GM10266 (cell line): Measurements from ENCODE around the gene METTL25B.

ENCODE experiments used
- DNase-seq: peaks from one replicate; pipeline ENCODE4 v3.0.0; 2012; ENCODE audit errors: extremely low spot score
- TF ChIP-seq, protein P1 (sequence below): IDR thresholded peaks from 2 replicates; pipeline ENCODE4 v1.5.1; 2012; ENCODE audit warnings: mild to moderate bottlenecking, low read depth; ENCODE audit not compliant: control insufficient read depth, insufficient read depth; ENCODE audit errors: missing control alignments

The METTL25B gene

DNA sequence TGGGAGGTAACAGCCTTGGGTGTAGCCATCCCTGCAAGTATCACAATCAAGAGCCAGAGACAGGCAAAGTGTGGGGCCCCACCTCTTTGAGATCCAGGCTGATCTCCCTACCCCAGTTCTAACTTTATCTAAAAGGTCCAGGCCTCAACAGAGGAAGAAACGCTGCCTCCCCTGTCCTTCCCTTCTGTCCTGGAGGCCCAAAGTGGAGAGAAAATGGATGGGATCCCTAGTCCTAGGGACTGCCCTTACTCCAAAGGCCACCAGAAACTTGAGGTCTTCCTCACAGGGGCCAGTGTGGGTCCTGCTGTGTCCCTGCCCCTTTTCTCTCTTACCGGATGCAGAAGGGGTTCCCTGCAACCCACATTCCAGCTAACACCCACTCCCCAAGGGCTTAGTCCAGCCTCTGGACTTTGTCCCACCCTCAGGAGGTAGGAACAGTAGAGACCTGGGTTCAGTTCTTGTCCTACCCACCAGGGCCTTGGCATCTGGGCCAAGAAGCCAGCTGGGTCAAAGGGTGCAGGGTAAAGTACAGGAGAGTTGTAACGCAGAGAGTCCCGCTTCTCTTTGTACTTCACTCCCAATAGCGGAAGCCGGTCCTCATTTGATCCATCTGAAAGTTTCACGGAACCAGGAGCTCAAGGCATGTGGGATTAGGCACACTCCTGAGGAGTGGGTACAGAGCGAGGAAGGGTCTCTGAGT lies 21.3 kb downstream of the METTL25B start:
- no peak for DNase-seq
- TF ChIP-seq, protein P1, sequence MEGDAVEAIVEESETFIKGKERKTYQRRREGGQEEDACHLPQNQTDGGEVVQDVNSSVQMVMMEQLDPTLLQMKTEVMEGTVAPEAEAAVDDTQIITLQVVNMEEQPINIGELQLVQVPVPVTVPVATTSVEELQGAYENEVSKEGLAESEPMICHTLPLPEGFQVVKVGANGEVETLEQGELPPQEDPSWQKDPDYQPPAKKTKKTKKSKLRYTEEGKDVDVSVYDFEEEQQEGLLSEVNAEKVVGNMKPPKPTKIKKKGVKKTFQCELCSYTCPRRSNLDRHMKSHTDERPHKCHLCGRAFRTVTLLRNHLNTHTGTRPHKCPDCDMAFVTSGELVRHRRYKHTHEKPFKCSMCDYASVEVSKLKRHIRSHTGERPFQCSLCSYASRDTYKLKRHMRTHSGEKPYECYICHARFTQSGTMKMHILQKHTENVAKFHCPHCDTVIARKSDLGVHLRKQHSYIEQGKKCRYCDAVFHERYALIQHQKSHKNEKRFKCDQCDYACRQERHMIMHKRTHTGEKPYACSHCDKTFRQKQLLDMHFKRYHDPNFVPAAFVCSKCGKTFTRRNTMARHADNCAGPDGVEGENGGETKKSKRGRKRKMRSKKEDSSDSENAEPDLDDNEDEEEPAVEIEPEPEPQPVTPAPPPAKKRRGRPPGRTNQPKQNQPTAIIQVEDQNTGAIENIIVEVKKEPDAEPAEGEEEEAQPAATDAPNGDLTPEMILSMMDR = no peak

DNA sequence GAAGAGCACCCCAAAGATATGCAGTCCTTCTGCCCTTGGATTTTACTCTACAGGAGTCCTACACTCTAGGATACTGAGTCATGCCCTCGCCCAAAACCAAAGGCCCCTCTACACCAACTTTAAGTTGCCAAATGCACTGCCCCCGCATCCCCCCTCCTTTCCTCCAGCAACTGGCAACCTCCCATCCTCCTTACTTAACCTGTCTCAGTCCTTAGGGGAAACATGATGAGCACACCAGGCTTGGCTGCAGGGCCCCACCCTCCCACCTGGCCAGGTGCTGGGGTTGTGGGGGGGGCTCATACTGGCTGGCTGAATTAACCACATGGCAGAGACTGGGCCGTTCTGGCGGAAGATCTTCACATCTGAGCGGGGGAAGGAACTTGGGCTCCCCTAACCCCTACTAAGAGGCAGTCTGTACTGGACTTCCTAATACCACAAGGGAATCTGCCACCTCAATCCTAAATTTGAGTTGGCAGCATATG lies 22.0 kb downstream of the METTL25B start:
- TF ChIP-seq, protein P1 = no peak
- DNase-seq = peak; percentile 34

DNA sequence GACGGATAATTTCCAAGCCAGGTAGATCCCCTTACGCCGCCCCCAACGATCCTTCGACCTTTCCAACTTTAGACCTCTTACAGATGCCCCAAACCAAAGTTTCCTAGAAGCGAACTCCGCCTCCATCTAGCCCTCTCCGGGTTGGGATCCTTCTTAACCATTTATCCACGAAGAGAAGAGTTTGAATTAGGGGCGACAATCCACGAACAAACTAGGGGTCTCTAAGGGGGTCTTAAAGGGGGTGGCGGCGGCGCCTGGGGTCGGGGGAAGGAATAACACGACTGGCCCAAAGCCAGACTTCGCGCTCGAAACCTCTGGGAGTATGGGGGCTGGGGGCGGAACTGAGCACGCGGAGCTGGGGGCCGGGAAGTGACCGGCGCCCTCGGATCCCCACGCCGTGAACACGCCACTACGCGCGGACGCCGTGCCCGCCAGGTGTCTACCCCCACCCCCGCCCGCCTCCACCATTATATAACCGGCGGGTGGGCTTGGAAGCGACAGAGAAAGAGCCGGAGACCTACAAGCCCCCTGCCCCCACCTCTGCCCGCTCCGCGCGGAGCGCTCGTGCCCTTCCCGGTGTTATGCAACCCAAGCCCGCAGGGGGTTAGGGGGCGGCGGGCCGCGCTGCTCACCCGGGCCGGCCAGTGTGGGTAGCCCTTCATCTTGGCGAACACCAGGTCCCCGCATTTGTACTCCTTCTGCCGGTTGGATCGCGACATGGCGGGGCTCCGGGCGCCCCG lies 22.6 kb downstream of the METTL25B start:
- peak; percentile 40 for DNase-seq
- TF ChIP-seq, protein P1 = no peak

DNA sequence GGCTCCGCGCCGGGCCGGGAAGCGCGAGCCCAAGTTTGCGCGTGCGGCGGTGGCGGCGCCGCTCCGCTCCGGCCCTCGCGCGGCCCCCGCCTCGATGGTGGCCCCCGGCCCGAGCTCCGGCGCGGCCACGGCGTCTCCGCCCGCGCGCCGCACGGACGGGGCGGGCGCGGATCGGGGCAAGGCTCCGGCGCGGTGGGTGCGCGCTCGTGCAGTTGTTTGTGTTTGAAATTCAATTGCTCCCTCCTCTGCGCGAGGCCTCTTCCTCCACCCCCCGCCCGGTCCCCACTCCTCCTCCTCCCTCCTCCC lies 23.1 kb downstream of the METTL25B start, which contains the start of gene HDGF:
TSS of gene HDGF (minus strand) at position 225 of the 306 bp plus-strand sequence. CDS start 246 bp downstream, outside the sequence.
- no peak for DNase-seq
- TF ChIP-seq, protein P1 = no peak

DNA sequence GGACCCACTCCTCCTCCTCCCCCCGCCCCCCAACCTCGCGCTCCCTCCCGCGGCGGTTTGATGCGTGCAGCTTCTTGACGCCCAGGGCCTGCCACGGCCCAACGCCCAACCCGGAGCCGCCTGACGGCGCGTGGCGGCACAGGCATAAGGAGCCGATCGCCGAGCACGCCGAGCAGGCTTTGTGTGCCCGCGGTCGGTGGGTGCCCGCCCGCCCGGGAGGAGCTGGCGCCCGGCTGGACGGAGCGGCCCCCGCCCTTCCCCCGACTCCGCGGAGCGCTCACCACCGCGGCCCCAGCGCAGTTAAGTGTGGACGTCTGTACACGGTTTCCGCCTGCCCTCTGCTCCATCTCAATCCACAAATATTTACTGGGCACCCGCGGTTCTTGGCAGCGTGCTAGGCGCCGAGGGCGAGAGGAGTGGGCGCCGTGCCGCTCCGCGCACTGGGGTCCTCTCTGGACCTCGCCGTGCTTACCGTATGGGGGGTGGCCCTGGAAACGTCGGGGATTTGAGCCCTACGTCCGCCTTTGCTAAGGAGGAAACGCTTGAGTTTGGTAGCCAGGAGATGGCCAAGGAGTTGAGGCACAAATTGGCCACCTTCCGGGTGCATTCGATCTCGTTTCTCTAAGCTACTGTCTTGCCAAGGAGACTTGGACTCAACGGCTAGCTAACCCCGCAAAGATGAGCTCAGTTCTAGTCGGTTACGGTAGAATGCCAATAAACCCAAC lies 23.6 kb downstream of the METTL25B start:
- DNase-seq = peak; percentile 97
- TF ChIP-seq, protein P1 = no peak

DNA sequence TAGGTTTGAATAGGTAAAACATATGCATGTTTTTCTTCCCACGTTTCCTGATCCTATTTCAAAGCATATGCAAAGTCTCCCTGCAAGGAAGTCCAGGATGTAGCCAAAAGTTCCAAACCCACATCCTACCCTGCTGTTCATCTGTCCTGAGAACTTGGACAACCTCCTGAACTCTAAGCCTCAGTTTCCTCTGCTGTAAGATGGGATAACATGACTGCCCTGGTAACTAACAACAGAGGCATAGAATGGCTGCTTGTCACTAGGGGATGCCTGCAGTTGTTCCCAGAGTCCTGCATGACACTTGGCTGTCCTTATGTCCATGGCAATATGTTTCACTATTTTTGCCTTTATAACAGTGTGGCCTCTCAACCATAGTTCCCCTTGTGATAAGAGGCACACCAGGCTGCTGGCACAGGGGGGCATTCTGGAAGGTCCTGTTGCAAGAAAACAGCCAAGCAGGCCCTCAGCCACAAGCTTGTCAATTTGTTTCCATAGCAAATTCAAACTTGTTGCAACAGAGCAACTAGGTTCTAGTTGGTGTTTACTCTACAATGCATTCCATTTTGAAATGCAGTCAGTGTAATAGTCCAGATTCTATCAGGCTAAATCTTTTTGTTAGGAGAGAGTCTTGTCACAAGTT lies 24.7 kb downstream of the METTL25B start:
- no peak for DNase-seq
- TF ChIP-seq, protein P1 = no peak
